HepG2 (cell line): ENCODE measurements around the gene ZNF154. TPM values are rescaled to one million over a fixed set of nuclear protein-coding genes. Genes with fewer than 3 reads are reported as not detected.

Experiments
- ARHGAP35 ChIP-seq: sonication (generic); formaldehyde crosslinking; IDR thresholded peaks from 2 replicates; pipeline ENCODE4 v1.9.0; 2022; ENCODE audit warnings: mild to moderate bottlenecking, inconsistent platforms, moderate library complexity, missing genetic modification reagents, borderline replicate concordance
- BATF2 ChIP-seq: sonication (generic); formaldehyde crosslinking; IDR thresholded peaks from 2 replicates; pipeline ENCODE4 v1.8.0; 2022; ENCODE audit warnings: mild to moderate bottlenecking, missing genetic modification reagents, moderate library complexity
- BCL6 ChIP-seq: IDR thresholded peaks from 2 replicates; pipeline ENCODE4 v1.6.1; 2016; ENCODE audit warnings: missing genetic modification reagents, missing compliant biosample characterization
- DBP ChIP-seq: sonication (generic); formaldehyde crosslinking; IDR thresholded peaks from 2 replicates; pipeline ENCODE4 v1.4.0; 2020; ENCODE audit warnings: missing genetic modification reagents; ENCODE audit errors: not compliant biosample characterization
- FOXP1 ChIP-seq, 2 experiments: fragments of 450-650 bp in 1 of 2; IDR thresholded peaks; 2 replicates each; pipeline ENCODE4 v1.6.1; 2017 to 2018; ENCODE audit warnings: antibody characterized with exemption in 1 of 2
- HNRNPLL ChIP-seq: fragments of 200-400 bp; formaldehyde crosslinking; IDR thresholded peaks from 2 replicates; pipeline ENCODE4 v1.6.1; 2017; ENCODE audit warnings: mild to moderate bottlenecking, low read depth, low read length; ENCODE audit not compliant: poor library complexity, severe bottlenecking
- HOXD1 ChIP-seq: sonication (generic); formaldehyde crosslinking; IDR thresholded peaks from 2 replicates; pipeline ENCODE4 v1.5.0; 2020; ENCODE audit warnings: missing genetic modification reagents
- NCOA2 ChIP-seq: sonication (generic); formaldehyde crosslinking; IDR thresholded peaks from 2 replicates; pipeline ENCODE4 v1.8.0; 2022; ENCODE audit warnings: inconsistent platforms
- PHB2 ChIP-seq: fragments of 450-650 bp; IDR thresholded peaks from 2 replicates; pipeline ENCODE4 v1.6.1; 2018; ENCODE audit not compliant: partially characterized antibody
- PLRG1 ChIP-seq: fragments of 450-650 bp; conservative IDR thresholded peaks from 2 replicates; pipeline ENCODE4 v1.6.1; 2016
- POGZ ChIP-seq: sonication (generic); formaldehyde crosslinking; IDR thresholded peaks from 2 replicates; pipeline ENCODE4 v1.4.0; 2020; ENCODE audit warnings: mild to moderate bottlenecking, missing genetic modification reagents
- SMAD3 ChIP-seq: sonication (generic); formaldehyde crosslinking; IDR thresholded peaks from 2 replicates; pipeline ENCODE4 v1.4.0; 2020; ENCODE audit warnings: missing genetic modification reagents
- SNAPC5 ChIP-seq: sonication (generic); formaldehyde crosslinking; IDR thresholded peaks from 2 replicates; pipeline ENCODE4 v1.8.1; 2023; ENCODE audit warnings: mild to moderate bottlenecking, missing genetic modification reagents, borderline replicate concordance
- SRF ChIP-seq: IDR thresholded peaks from 2 replicates; pipeline ENCODE4 v1.6.1; 2011; ENCODE audit warnings: mild to moderate bottlenecking, low read depth, low read length, moderate library complexity
- TARDBP ChIP-seq: sonication (generic); formaldehyde crosslinking; IDR thresholded peaks from 2 replicates; pipeline ENCODE4 v1.8.0; 2022; ENCODE audit warnings: mild to moderate bottlenecking, missing genetic modification reagents
- TRIM24 ChIP-seq: sonication (generic); formaldehyde crosslinking; IDR thresholded peaks from 2 replicates; pipeline ENCODE4 v1.8.0; 2022; ENCODE audit warnings: mild to moderate bottlenecking, missing genetic modification reagents
- ZBTB20 ChIP-seq: sonication (generic); formaldehyde crosslinking; IDR thresholded peaks from 2 replicates; pipeline ENCODE4 v1.8.1; 2023; ENCODE audit warnings: missing genetic modification reagents, low read depth, mild to moderate bottlenecking, borderline replicate concordance
- ZNF225 ChIP-seq: sonication (generic); formaldehyde crosslinking; IDR thresholded peaks from 2 replicates; pipeline ENCODE4 v1.4.0; 2020; ENCODE audit warnings: mild to moderate bottlenecking, missing genetic modification reagents
- ZNF235 ChIP-seq: sonication (generic); formaldehyde crosslinking; IDR thresholded peaks from 2 replicates; pipeline ENCODE4 v1.8.1; 2023; ENCODE audit warnings: mild to moderate bottlenecking, missing genetic modification reagents, borderline replicate concordance
- ZSCAN25 ChIP-seq: sonication (generic); formaldehyde crosslinking; IDR thresholded peaks from 2 replicates; pipeline ENCODE4 v1.8.0; 2022; ENCODE audit warnings: mild to moderate bottlenecking, missing genetic modification reagents
- ZSCAN31 ChIP-seq: sonication (generic); formaldehyde crosslinking; IDR thresholded peaks from 2 replicates; pipeline ENCODE4 v1.5.0; 2020; ENCODE audit warnings: low read depth, mild to moderate bottlenecking, missing genetic modification reagents
- polyA plus RNA-seq, 8 experiments: library from polyadenylated mRNA; depleted of rRNA in 3 of 8; stranded (reverse) in 7 of 8; unstranded in 1 of 8; fragments of >200 nt; fragmentation: Illumina TruSeq in 4 of 8; extraction: Trizol in 4 of 8; gene quantifications; 2 replicates each; pipeline versions ENCODE4 v1.2.1 to v1.2.3, GENCODE V29; 2011 to 2016; ENCODE audit warnings: low read depth in 4 of 8, missing spikeins in 1 of 8, mixed read lengths in 1 of 8; ENCODE audit not compliant: insufficient read depth in 1 of 8
- total RNA-seq, 5 experiments: library from RNA; depleted of rRNA; stranded (reverse); fragments of >200 nt; fragmentation: Illumina TruSeq; extraction: Trizol; gene quantifications; 2 replicates each; pipeline ENCODE4 v1.2.3, GENCODE V29; 2016; ENCODE audit warnings: low read depth in 1 of 5
- TF ChIP-seq, protein P1 (sequence below), 2 experiments: IDR thresholded peaks; 2 replicates each; pipeline ENCODE4 v1.6.1; 2011 to 2012; ENCODE audit warnings: low read length in 2 of 2, borderline replicate concordance in 1 of 2, low read depth in 1 of 2, mild to moderate bottlenecking in 1 of 2, moderate library complexity in 1 of 2
- TF ChIP-seq, protein P2 (sequence below): sonication (generic); formaldehyde crosslinking; IDR thresholded peaks from 2 replicates; pipeline ENCODE4 v1.4.0; 2020; ENCODE audit warnings: mild to moderate bottlenecking, missing genetic modification reagents

The ZNF154 gene
- total and polyA plus RNA-seq, 2 of the 13 experiments (the other 11 are each of a cell fraction or from before 2014, with no cell fraction given), result not detected

- TF ChIP-seq, protein P1, sequence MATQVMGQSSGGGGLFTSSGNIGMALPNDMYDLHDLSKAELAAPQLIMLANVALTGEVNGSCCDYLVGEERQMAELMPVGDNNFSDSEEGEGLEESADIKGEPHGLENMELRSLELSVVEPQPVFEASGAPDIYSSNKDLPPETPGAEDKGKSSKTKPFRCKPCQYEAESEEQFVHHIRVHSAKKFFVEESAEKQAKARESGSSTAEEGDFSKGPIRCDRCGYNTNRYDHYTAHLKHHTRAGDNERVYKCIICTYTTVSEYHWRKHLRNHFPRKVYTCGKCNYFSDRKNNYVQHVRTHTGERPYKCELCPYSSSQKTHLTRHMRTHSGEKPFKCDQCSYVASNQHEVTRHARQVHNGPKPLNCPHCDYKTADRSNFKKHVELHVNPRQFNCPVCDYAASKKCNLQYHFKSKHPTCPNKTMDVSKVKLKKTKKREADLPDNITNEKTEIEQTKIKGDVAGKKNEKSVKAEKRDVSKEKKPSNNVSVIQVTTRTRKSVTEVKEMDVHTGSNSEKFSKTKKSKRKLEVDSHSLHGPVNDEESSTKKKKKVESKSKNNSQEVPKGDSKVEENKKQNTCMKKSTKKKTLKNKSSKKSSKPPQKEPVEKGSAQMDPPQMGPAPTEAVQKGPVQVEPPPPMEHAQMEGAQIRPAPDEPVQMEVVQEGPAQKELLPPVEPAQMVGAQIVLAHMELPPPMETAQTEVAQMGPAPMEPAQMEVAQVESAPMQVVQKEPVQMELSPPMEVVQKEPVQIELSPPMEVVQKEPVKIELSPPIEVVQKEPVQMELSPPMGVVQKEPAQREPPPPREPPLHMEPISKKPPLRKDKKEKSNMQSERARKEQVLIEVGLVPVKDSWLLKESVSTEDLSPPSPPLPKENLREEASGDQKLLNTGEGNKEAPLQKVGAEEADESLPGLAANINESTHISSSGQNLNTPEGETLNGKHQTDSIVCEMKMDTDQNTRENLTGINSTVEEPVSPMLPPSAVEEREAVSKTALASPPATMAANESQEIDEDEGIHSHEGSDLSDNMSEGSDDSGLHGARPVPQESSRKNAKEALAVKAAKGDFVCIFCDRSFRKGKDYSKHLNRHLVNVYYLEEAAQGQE (IDR thresholded peaks at IDR 0.05; ENCODE audit: borderline replicate concordance in 1 of 2, low read depth in 1 of 2, low read length in 2 of 2), result no peak
- TF ChIP-seq FOXP1 (IDR thresholded peaks at IDR 0.05), result no peak
- TF ChIP-seq FOXP1 (CRISPR knock-in tag; IDR thresholded peaks at IDR 0.05), result no peak
- peak; percentile 65; the same call in 1 of the 2 replicates for TF ChIP-seq ZSCAN31 (CRISPR knock-in tag)
- TF ChIP-seq, protein P2, sequence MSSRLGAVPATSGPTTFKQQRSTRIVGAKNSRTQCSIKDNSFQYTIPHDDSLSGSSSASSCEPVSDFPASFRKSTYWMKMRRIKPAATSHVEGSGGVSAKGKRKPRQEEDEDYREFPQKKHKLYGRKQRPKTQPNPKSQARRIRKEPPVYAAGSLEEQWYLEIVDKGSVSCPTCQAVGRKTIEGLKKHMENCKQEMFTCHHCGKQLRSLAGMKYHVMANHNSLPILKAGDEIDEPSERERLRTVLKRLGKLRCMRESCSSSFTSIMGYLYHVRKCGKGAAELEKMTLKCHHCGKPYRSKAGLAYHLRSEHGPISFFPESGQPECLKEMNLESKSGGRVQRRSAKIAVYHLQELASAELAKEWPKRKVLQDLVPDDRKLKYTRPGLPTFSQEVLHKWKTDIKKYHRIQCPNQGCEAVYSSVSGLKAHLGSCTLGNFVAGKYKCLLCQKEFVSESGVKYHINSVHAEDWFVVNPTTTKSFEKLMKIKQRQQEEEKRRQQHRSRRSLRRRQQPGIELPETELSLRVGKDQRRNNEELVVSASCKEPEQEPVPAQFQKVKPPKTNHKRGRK, result no peak
- no peak for TF ChIP-seq BCL6 (CRISPR knock-in tag)
- no peak for TF ChIP-seq SNAPC5 (CRISPR knock-in tag)
- TF ChIP-seq HOXD1, result peak; percentile 58; the same call in 1 of the 2 replicates
- TF ChIP-seq TARDBP (CRISPR knock-in tag), result no peak
- TF ChIP-seq ZNF235, result no peak
- 0 out of 2 replicates have a peak, but pooled peaks have one; percentile 14 for TF ChIP-seq SMAD3 (CRISPR knock-in tag)
- no peak for TF ChIP-seq DBP (CRISPR knock-in tag)
- TF ChIP-seq HNRNPLL, result no peak
- no peak for TF ChIP-seq BATF2 (CRISPR knock-in tag)
- TF ChIP-seq PLRG1, result no peak
- TF ChIP-seq SRF, result no peak
- peak; percentile 59; the same call in 1 of the 2 replicates for TF ChIP-seq ZSCAN25
- TF ChIP-seq TRIM24 (CRISPR knock-in tag), result no peak
- TF ChIP-seq ARHGAP35, result peak; percentile 18; the same call in 1 of the 2 replicates
- TF ChIP-seq ZBTB20 (CRISPR knock-in tag), result no peak
- TF ChIP-seq PHB2, result no peak
- peak; percentile 8; the same call in 1 of the 2 replicates for TF ChIP-seq POGZ (CRISPR knock-in tag)
- TF ChIP-seq NCOA2 (CRISPR knock-in tag), result no peak; the same call in 1 of the 2 replicates
- peak; percentile 62; the same call in 1 of the 2 replicates for TF ChIP-seq ZNF225
Observed at GRCh38 chr19:57746580-57747471, 37.8 kb upstream of the ZNF154 start, which contains the start of gene ZNF776 (continued).
